MM.1S (cell line): ENCODE data around the gene SLC25A28.

Experiments used
- CTCF ChIP-seq: fragments of 300-600 bp; sonication (generic); IDR thresholded peaks from 2 replicates; pipeline ENCODE4 v1.5.1; 2016; ENCODE audit warnings: antibody characterized with exemption, low read length, mixed read lengths
- EZH2 ChIP-seq: fragments of 300-600 bp; sonication (generic); optimal IDR thresholded peaks from 2 replicates; pipeline ENCODE3; 2017; ENCODE audit warnings: low read depth, mild to moderate bottlenecking, antibody characterized with exemption, low read length, mixed read lengths

GRCh38 chr10:99595236-99595635 is 25.0 kb downstream of the SLC25A28 start:
- TF ChIP-seq CTCF (no peak), EZH2 (no peak)
